Measurements from ENCODE around the gene YPEL3.

YPEL3 gene

DNA sequence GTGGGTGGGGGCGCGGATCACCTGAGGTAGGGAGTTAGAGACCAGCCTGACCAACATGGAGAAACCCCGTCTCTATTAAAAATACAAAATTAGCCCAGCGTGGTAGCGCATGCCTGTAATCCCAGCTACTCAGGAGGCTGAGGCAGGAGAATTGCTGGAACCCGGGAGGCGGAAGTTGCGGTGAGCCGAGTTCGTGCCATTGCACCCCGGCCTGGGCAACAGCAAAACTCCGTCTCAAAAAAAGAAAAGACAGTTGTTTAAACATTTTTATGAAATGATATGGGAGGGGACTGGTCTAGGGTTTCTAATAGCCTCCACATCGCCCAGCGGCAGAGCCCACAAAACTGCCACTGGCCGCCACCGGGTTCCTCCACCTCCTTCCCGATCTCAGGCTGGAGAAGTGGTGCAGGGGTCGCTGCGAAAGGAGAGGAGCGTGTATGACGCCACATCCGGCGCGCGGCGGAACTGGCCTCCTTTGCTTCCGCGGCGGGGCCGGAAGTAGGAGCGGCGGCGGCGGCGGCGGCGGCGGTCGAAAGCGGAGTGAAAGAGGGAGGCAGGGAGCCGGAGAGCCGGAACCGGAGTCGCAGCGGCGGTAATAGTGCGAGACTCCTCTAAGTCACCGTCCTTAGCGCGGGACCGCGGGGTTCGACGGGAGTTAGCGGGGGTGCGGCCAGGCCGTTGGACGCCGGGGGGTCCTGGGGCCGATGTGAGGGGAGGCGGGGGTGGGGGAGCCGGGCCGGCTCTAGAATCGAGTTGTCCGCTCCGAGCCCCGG, 20.3 kb downstream of the YPEL3 start, which contains the start of gene PPP4C:
TSS of gene PPP4C (plus strand) at position 492 of the 773 bp plus-strand sequence. CDS start 384 bp downstream, outside the sequence.
- Histone ChIP-seq H3K4me3 (ENCODE audit: low read length) (peak within 1 kb of the TSS; percentile 93), H3K27ac (ENCODE audit: low read length) (peak within 1 kb of the TSS; percentile 58), H3K9ac (ENCODE audit: low read depth, low read length) (peak within 1 kb of the TSS; percentile 89), H3K4me1 (ENCODE audit: insufficient read depth, low read length) (peaks cover 4% of the 10 kb centered on the region; the same call in 1 of the 2 replicates), H3K9me3 (ENCODE audit: insufficient read depth, low read depth, low read length) (no peaks in the 10 kb centered on the region), H3K27me3 (ENCODE audit: insufficient read depth, low read length) (no peaks in the 10 kb centered on the region), H3K36me3 (ENCODE audit: insufficient read depth, low read depth, low read length) (peaks cover 53% of the 10 kb centered on the region)

DNA sequence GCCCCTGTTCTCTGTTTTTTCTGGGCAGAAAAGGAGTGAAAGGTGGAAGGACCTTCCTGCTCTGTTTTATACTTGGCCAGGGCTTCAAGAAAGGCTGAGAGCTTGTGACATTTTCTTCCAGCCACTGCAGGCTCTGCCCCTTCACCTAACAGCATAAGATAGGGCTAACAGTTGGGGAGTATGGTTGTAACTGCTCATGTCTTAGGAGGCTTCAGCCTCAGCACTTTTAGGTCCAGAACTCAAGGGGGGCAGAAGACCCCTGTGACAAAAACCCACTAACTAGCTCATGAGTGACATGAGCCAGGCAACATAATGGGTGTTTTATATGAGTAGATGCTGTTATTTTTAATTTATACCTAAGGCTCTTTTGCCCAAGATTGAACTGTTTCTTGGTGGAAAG, 25.5 kb downstream of the YPEL3 start:
- no peak overlapping the region for H3K9ac ChIP-seq (ENCODE audit: low read depth, low read length)
- H3K4me3 ChIP-seq (ENCODE audit: low read length): no peak overlapping the region
- peaks cover 6% of the 10 kb centered on the region; the same call in 1 of the 2 replicates for H3K4me1 ChIP-seq (ENCODE audit: insufficient read depth, low read length)
- no peaks in the 10 kb centered on the region for H3K27me3 ChIP-seq (ENCODE audit: insufficient read depth, low read length)
- H3K9me3 ChIP-seq (ENCODE audit: insufficient read depth, low read depth, low read length): no peaks in the 10 kb centered on the region
- no peak overlapping the region for H3K27ac ChIP-seq (ENCODE audit: low read length)
- peaks cover 58% of the 10 kb centered on the region for H3K36me3 ChIP-seq (ENCODE audit: insufficient read depth, low read depth, low read length)

DNA sequence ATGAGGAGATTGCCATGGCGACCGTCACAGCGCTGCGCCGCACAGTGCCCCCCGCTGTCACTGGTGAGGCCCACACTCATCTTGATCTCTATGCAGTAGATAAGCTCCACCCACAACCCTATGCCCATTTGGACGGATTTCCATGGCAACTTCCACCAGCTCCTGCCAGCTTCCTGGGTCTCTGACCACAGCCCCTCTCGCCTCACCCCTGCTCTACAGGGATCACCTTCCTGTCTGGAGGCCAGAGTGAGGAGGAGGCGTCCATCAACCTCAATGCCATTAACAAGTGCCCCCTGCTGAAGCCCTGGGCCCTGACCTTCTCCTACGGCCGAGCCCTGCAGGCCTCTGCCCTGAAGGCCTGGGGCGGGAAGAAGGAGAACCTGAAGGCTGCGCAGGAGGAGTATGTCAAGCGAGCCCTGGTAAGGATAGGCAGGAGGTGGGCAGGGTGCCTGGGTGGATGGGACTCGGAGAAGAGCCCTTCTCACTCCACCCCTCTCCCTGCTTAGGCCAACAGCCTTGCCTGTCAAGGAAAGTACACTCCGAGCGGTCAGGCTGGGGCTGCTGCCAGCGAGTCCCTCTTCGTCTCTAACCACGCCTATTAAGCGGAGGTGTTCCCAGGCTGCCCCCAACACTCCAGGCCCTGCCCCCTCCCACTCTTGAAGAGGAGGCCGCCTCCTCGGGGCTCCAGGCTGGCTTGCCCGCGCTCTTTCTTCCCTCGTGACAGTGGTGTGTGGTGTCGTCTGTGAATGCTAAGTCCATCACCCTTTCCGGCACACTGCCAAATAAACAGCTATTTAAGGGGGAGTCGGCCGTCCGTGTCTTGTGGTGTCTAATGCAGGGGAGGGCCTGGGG, 26.2 kb downstream of the YPEL3 start:
- peaks cover 6% of the 10 kb centered on the region; the same call in 1 of the 2 replicates for H3K4me1 ChIP-seq (ENCODE audit: insufficient read depth, low read length)
- H3K9ac ChIP-seq (ENCODE audit: low read depth, low read length): no peak overlapping the region

GRCh38 chr16:30068750-30069610, 27.0 kb downstream of the YPEL3 start:
- Histone ChIP-seq H3K27ac (ENCODE audit: low read length) (no peak overlapping the region), H3K4me1 (ENCODE audit: insufficient read depth, low read length) (peaks cover 6% of the 10 kb centered on the region; the same call in 1 of the 2 replicates), H3K27me3 (ENCODE audit: insufficient read depth, low read length) (no peaks in the 10 kb centered on the region), H3K9me3 (ENCODE audit: insufficient read depth, low read depth, low read length) (no peaks in the 10 kb centered on the region), H3K9ac (ENCODE audit: low read depth, low read length) (no peak overlapping the region), H3K36me3 (ENCODE audit: insufficient read depth, low read depth, low read length) (peaks cover 58% of the 10 kb centered on the region), H3K4me3 (ENCODE audit: low read length) (no peak overlapping the region)

More for the DNA sequence above, 26.2 kb downstream of the YPEL3 start:
- H3K4me3 ChIP-seq (ENCODE audit: low read length): no peak overlapping the region
- H3K9me3 ChIP-seq (ENCODE audit: insufficient read depth, low read depth, low read length): no peaks in the 10 kb centered on the region
- H3K27ac ChIP-seq (ENCODE audit: low read length): no peak overlapping the region
- H3K36me3 ChIP-seq (ENCODE audit: insufficient read depth, low read depth, low read length): peaks cover 58% of the 10 kb centered on the region
- H3K27me3 ChIP-seq (ENCODE audit: insufficient read depth, low read length): no peaks in the 10 kb centered on the region

GRCh38 chr16:30068333-30068732, 27.7 kb downstream of the YPEL3 start:
- H3K4me3 ChIP-seq (ENCODE audit: low read length): no peak overlapping the region
- H3K36me3 ChIP-seq (ENCODE audit: insufficient read depth, low read depth, low read length): peaks cover 58% of the 10 kb centered on the region
- H3K27me3 ChIP-seq (ENCODE audit: insufficient read depth, low read length): no peaks in the 10 kb centered on the region
- no peaks in the 10 kb centered on the region for H3K9me3 ChIP-seq (ENCODE audit: insufficient read depth, low read depth, low read length)
- H3K9ac ChIP-seq (ENCODE audit: low read depth, low read length): no peak overlapping the region
- no peak overlapping the region for H3K27ac ChIP-seq (ENCODE audit: low read length)
- H3K4me1 ChIP-seq (ENCODE audit: insufficient read depth, low read length): peaks cover 8% of the 10 kb centered on the region; the same call in 1 of the 2 replicates

- Histone ChIP-seq H3K4me3 (ENCODE audit: low read length) (peak overlapping the region; percentile 97; the same call in 1 of the 2 replicates), H3K27me3 (ENCODE audit: insufficient read depth, low read length) (no peaks in the 10 kb centered on the region), H3K27ac (ENCODE audit: low read length) (no peak overlapping the region), H3K9ac (ENCODE audit: low read depth, low read length) (no peak overlapping the region; the same call in 1 of the 2 replicates), H3K36me3 (ENCODE audit: insufficient read depth, low read depth, low read length) (peaks cover 58% of the 10 kb centered on the region), H3K9me3 (ENCODE audit: insufficient read depth, low read depth, low read length) (no peaks in the 10 kb centered on the region), H3K4me1 (ENCODE audit: insufficient read depth, low read length) (peaks cover 11% of the 10 kb centered on the region; the same call in 1 of the 2 replicates)
Measured at GRCh38 chr16:30067584-30067916, 28.5 kb downstream of the YPEL3 start.

- H3K9ac ChIP-seq (ENCODE audit: low read depth, low read length): peak overlapping the region; percentile 97
- peaks cover 53% of the 10 kb centered on the region for H3K36me3 ChIP-seq (ENCODE audit: insufficient read depth, low read depth, low read length)
- H3K4me3 ChIP-seq (ENCODE audit: low read length): peak overlapping the region; percentile 97
- H3K9me3 ChIP-seq (ENCODE audit: insufficient read depth, low read depth, low read length): no peaks in the 10 kb centered on the region
- peaks cover 11% of the 10 kb centered on the region; the same call in 1 of the 2 replicates for H3K4me1 ChIP-seq (ENCODE audit: insufficient read depth, low read length)
- H3K27me3 ChIP-seq (ENCODE audit: insufficient read depth, low read length): no peaks in the 10 kb centered on the region
- H3K27ac ChIP-seq (ENCODE audit: low read length): peak overlapping the region; percentile 93
Measured at GRCh38 chr16:30066761-30067583, 29.0 kb downstream of the YPEL3 start.

- no peaks in the 10 kb centered on the region for H3K9me3 ChIP-seq (ENCODE audit: insufficient read depth, low read depth, low read length)
- H3K36me3 ChIP-seq (ENCODE audit: insufficient read depth, low read depth, low read length): peaks cover 45% of the 10 kb centered on the region
- peak overlapping the region; percentile 97 for H3K9ac ChIP-seq (ENCODE audit: low read depth, low read length)
- H3K4me1 ChIP-seq (ENCODE audit: insufficient read depth, low read length): peaks cover 11% of the 10 kb centered on the region; the same call in 1 of the 2 replicates
- H3K27me3 ChIP-seq (ENCODE audit: insufficient read depth, low read length): no peaks in the 10 kb centered on the region
- peak overlapping the region; percentile 97 for H3K4me3 ChIP-seq (ENCODE audit: low read length)
- H3K27ac ChIP-seq (ENCODE audit: low read length): peak overlapping the region; percentile 93
Measured at GRCh38 chr16:30065943-30066760, 29.9 kb downstream of the YPEL3 start.

GRCh38 chr16:30065102-30065942, 30.7 kb downstream of the YPEL3 start, which contains the start of gene ALDOA:
ALDOA (plus strand) TSS chr16:30065760; CDS start chr16:30066898, 1,138 bp downstream.
- peaks cover 36% of the 10 kb centered on the region for H3K36me3 ChIP-seq (ENCODE audit: insufficient read depth, low read depth, low read length)
- peak within 1 kb of the TSS; percentile 97 for H3K9ac ChIP-seq (ENCODE audit: low read depth, low read length)
- H3K9me3 ChIP-seq (ENCODE audit: insufficient read depth, low read depth, low read length): no peaks in the 10 kb centered on the region
- H3K27me3 ChIP-seq (ENCODE audit: insufficient read depth, low read length): no peaks in the 10 kb centered on the region
- H3K4me1 ChIP-seq (ENCODE audit: insufficient read depth, low read length): peaks cover 11% of the 10 kb centered on the region; the same call in 1 of the 2 replicates
- peak within 1 kb of the TSS; percentile 97 for H3K4me3 ChIP-seq (ENCODE audit: low read length)
- peak within 1 kb of the TSS; percentile 93 for H3K27ac ChIP-seq (ENCODE audit: low read length)

Data from iPS-20b (cell line).